AG10803 (cell line): ENCODE results near the gene RGS7.

Experiments
- DNase-seq: peaks from one replicate; pipeline ENCODE4 v3.0.0; 2010; ENCODE audit warnings: low read depth
- H3K4me3 ChIP-seq: 2 replicates; pipeline ENCODE4 v1.5.1; 2011; ENCODE audit warnings: mild to moderate bottlenecking, low read length, control low read depth
- TF ChIP-seq, protein P1 (sequence below): conservative IDR thresholded peaks from 2 replicates; pipeline ENCODE4 v1.5.1; 2011; ENCODE audit warnings: mild to moderate bottlenecking, low read length, control low read depth, inconsistent platforms

RGS7 gene

DNA sequence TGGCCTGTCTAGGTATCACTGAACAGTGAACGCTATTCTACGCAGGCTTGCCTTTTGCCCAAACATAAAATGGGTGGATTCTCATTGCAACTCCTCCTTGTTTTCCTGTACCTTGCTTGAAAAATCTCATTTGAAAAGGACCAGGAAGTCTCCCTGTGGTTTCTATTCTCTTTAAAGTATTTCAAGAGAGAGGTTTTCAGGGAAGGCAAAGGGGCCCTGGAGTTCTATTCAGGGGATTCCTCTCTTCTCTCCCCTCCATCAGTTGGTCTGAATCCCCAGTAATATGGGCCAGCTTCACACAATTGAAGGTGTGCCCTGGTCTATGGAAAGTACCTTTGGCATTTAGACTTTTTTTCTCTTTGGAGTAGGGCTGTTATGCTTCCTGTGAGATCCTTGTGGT is 311.3 kb downstream of the RGS7 start:
- H3K4me3 ChIP-seq: no peak overlapping the region
- no peak for DNase-seq
- TF ChIP-seq, protein P1, sequence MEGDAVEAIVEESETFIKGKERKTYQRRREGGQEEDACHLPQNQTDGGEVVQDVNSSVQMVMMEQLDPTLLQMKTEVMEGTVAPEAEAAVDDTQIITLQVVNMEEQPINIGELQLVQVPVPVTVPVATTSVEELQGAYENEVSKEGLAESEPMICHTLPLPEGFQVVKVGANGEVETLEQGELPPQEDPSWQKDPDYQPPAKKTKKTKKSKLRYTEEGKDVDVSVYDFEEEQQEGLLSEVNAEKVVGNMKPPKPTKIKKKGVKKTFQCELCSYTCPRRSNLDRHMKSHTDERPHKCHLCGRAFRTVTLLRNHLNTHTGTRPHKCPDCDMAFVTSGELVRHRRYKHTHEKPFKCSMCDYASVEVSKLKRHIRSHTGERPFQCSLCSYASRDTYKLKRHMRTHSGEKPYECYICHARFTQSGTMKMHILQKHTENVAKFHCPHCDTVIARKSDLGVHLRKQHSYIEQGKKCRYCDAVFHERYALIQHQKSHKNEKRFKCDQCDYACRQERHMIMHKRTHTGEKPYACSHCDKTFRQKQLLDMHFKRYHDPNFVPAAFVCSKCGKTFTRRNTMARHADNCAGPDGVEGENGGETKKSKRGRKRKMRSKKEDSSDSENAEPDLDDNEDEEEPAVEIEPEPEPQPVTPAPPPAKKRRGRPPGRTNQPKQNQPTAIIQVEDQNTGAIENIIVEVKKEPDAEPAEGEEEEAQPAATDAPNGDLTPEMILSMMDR: no peak

DNA sequence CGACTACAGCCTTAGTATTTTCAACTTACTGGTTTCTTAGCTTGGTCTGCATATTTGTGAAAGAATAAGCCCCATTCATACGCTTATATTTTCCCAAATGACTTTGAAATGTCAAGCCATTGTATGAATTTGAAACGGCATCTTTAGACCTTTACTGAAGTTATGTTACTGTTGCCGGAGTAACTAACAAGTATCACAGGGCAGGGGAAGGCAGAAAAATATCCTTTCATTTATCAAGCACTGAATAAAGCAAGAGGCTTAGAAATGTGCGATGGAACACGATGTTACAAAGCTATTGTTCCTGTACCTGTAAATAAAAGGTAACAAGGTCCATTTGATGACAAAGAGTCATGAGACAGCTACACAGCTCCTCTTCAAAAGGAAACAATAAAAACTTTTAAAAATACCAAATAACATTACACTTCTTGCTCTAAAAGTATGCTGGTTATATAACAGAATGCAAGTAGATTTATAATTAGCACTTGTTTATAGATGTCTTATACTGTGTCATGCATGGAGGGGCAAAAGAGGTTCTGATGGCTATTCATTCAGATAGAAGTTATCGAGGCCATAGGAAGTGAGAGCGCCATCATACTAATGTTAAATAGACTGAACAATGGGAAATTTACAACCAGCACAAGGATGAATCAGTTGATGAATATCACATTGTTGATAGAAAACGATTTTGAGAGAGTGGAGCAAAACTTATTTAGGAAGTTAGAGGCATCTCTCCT is 322.6 kb downstream of the RGS7 start:
- TF ChIP-seq, protein P1: no peak
- no peak for DNase-seq
- H3K4me3 ChIP-seq: no peak overlapping the region

DNA sequence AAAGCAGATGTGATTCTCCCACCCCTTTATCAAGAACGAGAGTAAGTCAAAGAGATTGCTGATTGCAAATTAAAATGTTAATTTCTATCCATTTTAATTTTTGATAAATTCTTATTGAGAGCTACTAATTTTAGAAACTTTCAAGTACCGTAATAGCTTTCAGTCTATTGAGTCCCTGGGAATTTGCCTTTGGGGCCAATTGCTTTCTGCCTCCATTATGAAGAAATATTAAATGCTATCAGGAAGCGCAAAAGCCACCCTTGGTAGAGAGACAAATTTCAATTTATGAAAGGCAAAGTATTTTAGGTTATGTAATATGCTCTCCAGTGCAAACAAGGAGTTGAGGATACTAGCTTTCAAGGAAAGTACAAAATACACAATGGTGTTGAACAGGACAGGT is 332.2 kb downstream of the RGS7 start:
- no peak overlapping the region for H3K4me3 ChIP-seq
- DNase-seq: no peak
- TF ChIP-seq, protein P1: no peak

DNA sequence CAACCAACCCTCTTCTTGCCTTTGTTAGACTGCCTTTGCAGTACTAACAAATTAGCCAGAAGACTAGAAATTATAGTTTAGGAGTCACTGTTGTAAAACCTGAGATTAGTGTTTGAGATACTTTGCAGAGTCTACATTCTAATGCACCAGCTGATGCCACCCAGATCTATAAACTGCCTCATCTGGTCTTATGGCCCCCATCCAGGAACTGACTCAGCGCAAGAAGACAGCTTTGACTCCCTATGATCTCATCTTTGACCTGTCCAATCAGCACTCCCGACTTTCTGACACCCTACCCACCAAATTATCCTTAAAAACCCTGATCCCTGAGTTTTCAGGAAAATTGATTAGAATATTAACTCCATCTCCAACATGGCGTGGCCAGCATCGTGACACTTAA is 334.6 kb downstream of the RGS7 start:
- TF ChIP-seq, protein P1: no peak
- no peak overlapping the region for H3K4me3 ChIP-seq
- DNase-seq: no peak

DNA sequence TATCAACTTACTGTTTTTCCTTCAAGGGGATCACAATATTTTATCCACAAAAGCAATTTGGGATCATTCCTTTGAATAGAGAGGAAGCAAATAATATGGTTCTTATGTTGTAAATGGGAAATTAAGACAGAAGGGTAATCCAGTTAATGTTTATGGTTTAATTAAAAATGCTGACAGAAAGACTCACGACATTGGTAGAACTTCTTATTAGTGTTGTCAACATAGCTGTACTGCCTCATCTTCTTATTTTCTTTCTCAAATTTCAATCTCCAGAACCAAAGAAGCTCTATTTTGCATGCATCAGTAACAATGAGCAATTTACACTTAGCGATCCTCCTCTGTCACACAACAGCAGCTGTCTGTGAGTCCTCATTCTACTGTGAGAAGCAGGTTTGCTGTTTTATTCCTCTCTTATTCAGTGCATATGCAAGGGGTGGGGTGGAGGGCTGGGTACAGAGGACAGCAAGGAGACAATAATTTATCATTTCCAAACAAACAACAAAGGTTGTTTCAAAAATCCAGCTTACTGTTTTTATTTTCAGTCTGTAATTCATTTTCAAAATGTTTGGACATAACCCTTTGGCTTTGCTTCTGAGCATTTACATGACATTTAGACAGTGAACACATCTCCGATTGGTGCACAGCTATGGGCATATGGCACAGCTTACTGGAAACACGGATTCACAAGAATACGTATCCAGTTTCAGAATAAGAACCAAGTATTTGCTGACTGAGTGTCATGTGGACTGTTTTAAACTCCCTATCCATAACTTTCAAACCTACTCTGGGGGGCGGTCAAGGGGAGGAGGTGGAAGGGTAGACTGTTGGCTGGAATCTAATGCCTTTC is 335.9 kb downstream of the RGS7 start:
- DNase-seq: no peak
- no peak overlapping the region for H3K4me3 ChIP-seq
- TF ChIP-seq, protein P1: no peak

DNA sequence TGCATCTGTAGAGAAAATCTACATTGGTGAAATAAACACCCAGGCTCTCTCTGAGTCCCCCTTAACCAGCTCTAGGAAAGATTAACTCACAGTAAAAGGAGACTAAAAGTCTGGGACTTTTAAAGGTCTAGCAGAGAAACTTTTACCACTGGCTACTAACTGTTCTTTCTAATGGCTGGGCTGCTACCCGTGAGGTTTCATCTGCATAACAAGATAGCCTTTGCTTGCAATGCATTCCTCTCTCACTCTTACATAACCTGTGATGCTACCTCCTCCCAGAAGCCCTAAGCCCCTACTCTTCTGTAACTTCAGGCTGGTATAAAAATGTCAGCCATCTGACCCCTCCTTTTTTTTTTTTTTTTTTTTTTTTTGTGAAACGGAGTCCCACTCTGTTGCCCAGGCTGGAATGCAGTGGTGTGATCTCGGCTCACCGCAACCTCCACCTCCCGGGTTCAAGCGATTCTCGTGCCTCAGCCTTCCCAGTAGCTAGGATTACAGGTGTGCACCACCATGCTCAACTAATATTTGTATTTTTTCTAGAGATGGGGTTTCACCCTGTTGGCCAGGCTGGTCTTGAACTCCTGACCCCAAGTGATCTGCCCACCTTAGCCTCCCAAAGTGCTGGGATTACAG is 344.2 kb downstream of the RGS7 start:
- no peak overlapping the region for H3K4me3 ChIP-seq
- TF ChIP-seq, protein P1: no peak

DNA sequence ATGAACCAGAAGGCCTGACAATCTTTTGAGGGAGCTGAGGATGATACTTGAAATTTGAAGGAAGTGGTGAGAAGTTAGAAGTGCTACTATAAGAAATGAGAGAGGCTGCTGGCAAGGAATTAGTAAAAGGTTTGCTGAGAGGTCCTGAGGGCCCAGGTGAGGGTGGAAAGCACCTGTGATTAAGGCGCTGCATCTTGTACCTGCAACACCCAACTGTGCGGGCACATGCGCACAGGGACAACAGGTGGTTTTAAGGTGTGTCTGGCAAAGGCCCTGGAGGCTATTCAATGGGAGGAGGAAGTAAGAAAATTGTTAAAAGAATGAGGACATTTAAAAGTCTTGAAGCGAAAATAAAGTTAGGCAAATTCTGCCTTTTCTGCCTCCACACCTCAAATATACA is 349.3 kb downstream of the RGS7 start:
- no peak for DNase-seq
- TF ChIP-seq, protein P1: no peak
- no peak overlapping the region for H3K4me3 ChIP-seq

More for the DNA sequence above, 344.2 kb downstream of the RGS7 start:
- DNase-seq: no peak
